Fibroblast of lung (primary cell): ENCODE measurements around the gene CDYL2. TPM values are rescaled to one million over a fixed set of nuclear protein-coding genes. Genes with fewer than 3 reads are reported as not detected.
A peak's percentile ranks its signal among the peaks of the same experiment; 100 is the strongest.

Experiments
- DNase-seq, 2 donors: peaks; one replicate each; pipeline versions ENCODE4 v3.0.0 to v3.0.0-alpha.2; 2010; ENCODE audit warnings: low read depth in 2 of 2
- H2AFZ ChIP-seq: 2 replicates; pipeline ENCODE4 v1.5.1; 2012; ENCODE audit warnings: low read length, control low read depth, inconsistent platforms
- H3K27ac ChIP-seq: 2 replicates; pipeline ENCODE4 v1.5.1; 2011; ENCODE audit warnings: low read length, control low read depth; ENCODE audit not compliant: insufficient read depth
- H3K27me3 ChIP-seq: 2 replicates; pipeline ENCODE4 v1.5.1; 2011; ENCODE audit warnings: mild to moderate bottlenecking, low read length; ENCODE audit not compliant: control insufficient read depth, insufficient read depth
- H3K36me3 ChIP-seq: 2 replicates; pipeline ENCODE4 v1.5.1; 2011; ENCODE audit warnings: low read length; ENCODE audit not compliant: control insufficient read depth, insufficient read depth
- H3K4me1 ChIP-seq: 2 replicates; pipeline ENCODE4 v1.5.1; 2011; ENCODE audit warnings: low read length; ENCODE audit not compliant: control insufficient read depth, insufficient read depth; ENCODE audit errors: extremely low read depth
- H3K4me2 ChIP-seq: 2 replicates; pipeline ENCODE4 v1.5.1; 2011; ENCODE audit warnings: low read length, control low read depth; ENCODE audit not compliant: insufficient read depth; ENCODE audit errors: extremely low read depth
- H3K4me3 ChIP-seq, 4 experiments: fragments of 200-600 bp in 1 of 4; sonication (generic) in 1 of 4; replicated peaks in 1 of 4; 2 replicates each; pipeline ENCODE4 v1.5.1; 2011 to 2016; ENCODE audit warnings: low read length in 4 of 4, low read depth in 3 of 4, mild to moderate bottlenecking in 3 of 4, control low read depth in 2 of 4, inconsistent platforms in 1 of 4, mixed read lengths in 1 of 4; ENCODE audit not compliant: insufficient read depth in 1 of 4; ENCODE audit errors: control extremely low read depth in 1 of 4
- H3K79me2 ChIP-seq: 2 replicates; pipeline ENCODE4 v1.5.1; 2012; ENCODE audit warnings: mild to moderate bottlenecking, low read length, inconsistent platforms; ENCODE audit not compliant: control insufficient read depth, insufficient read depth
- H3K9ac ChIP-seq: 2 replicates; pipeline ENCODE4 v1.5.1; 2011; ENCODE audit warnings: mild to moderate bottlenecking, low read length, control low read depth; ENCODE audit not compliant: insufficient read depth
- H3K9me3 ChIP-seq: 2 replicates; pipeline ENCODE4 v1.5.1; 2012; ENCODE audit warnings: low read depth, low read length; ENCODE audit not compliant: control insufficient read depth, insufficient read depth
- H4K20me1 ChIP-seq: 2 replicates; pipeline ENCODE4 v1.5.1; 2011; ENCODE audit warnings: low read length; ENCODE audit not compliant: control insufficient read depth, insufficient read depth; ENCODE audit errors: extremely low read depth
- EZH2 ChIP-seq: IDR thresholded peaks from 2 replicates; pipeline ENCODE4 v1.5.1; 2012; ENCODE audit warnings: low read length, control low read depth, mild to moderate bottlenecking; ENCODE audit errors: missing control alignments
- polyA plus RNA-seq, 2 donors: library from polyadenylated mRNA; depleted of rRNA in 1 of 2; stranded (reverse) in 1 of 2; unstranded in 1 of 2; fragments of >200 nt; gene quantifications; 2 replicates each; pipeline ENCODE4 v1.2.1, GENCODE V29; 2011 to 2012; ENCODE audit warnings: missing spikeins in 1 of 2
- total RNA-seq: library from RNA; depleted of rRNA; stranded (reverse); fragments of >200 nt; gene quantifications from 2 replicates; pipeline ENCODE4 v1.2.1, GENCODE V29; 2014
- TF ChIP-seq, protein P1 (sequence below), 2 donors: IDR thresholded peaks in 1 of 2; conservative IDR thresholded peaks in 1 of 2; 1 replicate in 1 of 2; 2 replicates in 1 of 2; pipeline ENCODE4 v1.5.1; 2011 to 2012; ENCODE audit warnings: low read length in 2 of 2, control low read depth in 1 of 2, inconsistent platforms in 1 of 2, low read depth in 1 of 2, mild to moderate bottlenecking in 1 of 2

CDYL2 gene
- total and polyA plus RNA-seq, 2 donors (not counting 1 experiment from before 2014, with no cell fraction given) = 1.1 to 3.5 TPM

DNA sequence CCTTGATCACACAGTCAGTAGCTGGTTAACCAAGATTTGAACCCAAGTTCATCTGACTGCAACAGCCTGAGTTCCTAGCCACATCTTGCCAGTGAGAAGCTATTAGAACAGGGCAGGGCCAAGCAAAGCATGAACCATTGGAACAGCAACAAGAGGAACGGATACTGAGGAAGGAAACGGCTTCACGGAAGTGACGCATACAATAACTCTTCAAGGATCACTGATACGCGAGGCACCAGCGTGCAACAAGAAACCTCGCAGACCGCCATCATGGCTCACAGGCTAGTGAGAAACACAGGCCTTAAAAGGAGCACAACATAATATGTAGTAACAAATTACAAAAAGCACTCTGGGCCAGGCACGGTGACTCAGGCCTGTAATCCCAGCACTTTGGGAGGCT, 114.9 kb downstream of the CDYL2 start:
- Histone ChIP-seq H3K4me3 (no peak overlapping the region), H2AFZ (no peak overlapping the region), H3K27me3 (no peaks in the 10 kb centered on the region), H3K4me2 (no peak overlapping the region), H3K79me2 (no peaks in the 10 kb centered on the region), H3K27ac (no peak overlapping the region), H3K36me3 (no peaks in the 10 kb centered on the region), H4K20me1 (no peaks in the 10 kb centered on the region), H3K9ac (no peak overlapping the region), H3K4me1 (no peaks in the 10 kb centered on the region), H3K9me3 (no peaks in the 10 kb centered on the region)
- no peak for DNase-seq
- no peak for TF ChIP-seq EZH2
- TF ChIP-seq, protein P1, sequence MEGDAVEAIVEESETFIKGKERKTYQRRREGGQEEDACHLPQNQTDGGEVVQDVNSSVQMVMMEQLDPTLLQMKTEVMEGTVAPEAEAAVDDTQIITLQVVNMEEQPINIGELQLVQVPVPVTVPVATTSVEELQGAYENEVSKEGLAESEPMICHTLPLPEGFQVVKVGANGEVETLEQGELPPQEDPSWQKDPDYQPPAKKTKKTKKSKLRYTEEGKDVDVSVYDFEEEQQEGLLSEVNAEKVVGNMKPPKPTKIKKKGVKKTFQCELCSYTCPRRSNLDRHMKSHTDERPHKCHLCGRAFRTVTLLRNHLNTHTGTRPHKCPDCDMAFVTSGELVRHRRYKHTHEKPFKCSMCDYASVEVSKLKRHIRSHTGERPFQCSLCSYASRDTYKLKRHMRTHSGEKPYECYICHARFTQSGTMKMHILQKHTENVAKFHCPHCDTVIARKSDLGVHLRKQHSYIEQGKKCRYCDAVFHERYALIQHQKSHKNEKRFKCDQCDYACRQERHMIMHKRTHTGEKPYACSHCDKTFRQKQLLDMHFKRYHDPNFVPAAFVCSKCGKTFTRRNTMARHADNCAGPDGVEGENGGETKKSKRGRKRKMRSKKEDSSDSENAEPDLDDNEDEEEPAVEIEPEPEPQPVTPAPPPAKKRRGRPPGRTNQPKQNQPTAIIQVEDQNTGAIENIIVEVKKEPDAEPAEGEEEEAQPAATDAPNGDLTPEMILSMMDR (conservative IDR thresholded peaks at IDR 0.05 in 1 of 2, IDR thresholded peaks at IDR 0.05 in 1 of 2; ENCODE audit: low read depth in 1 of 2, low read length in 2 of 2) = no peak

- TF ChIP-seq, protein P1 (conservative IDR thresholded peaks at IDR 0.05 in 1 of 2, IDR thresholded peaks at IDR 0.05 in 1 of 2; ENCODE audit: low read depth in 1 of 2, low read length in 2 of 2) = no peak
- no peak for TF ChIP-seq EZH2
- H3K79me2 ChIP-seq = no peaks in the 10 kb centered on the region
Observed at GRCh38 chr16:80687606-80688005, 116.8 kb downstream of the CDYL2 start.

DNA sequence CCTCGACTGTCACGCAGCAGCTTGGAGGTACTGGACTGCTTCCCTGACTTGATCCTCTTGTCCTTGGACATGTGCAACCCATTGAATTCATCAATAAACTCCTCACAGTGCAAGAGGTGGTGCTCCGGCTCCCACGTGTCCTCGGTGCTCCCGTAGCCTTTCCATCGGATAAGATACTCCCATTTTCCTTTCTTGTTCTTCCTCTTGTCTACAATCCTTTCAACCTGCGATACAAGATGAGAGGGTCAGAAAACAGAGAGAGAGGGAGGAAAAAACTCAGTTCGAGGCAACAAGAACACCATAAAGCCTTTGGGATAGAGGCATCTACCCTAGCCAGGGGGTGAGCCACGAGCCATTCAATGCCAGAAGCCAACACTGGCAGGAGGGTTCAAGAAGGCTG, 119.5 kb downstream of the CDYL2 start:
- no peaks in the 10 kb centered on the region for H3K9me3 ChIP-seq
- DNase-seq = no peak

More at GRCh38 chr16:80687606-80688005, 116.8 kb downstream of the CDYL2 start:
- DNase-seq = peak in 1 of 2 donors; percentile 66
- Histone ChIP-seq H3K9ac (no peak overlapping the region), H3K4me2 (no peak overlapping the region), H3K4me3 (no peak overlapping the region), H3K27me3 (no peaks in the 10 kb centered on the region), H3K9me3 (no peaks in the 10 kb centered on the region), H3K4me1 (peaks cover 3% of the 10 kb centered on the region), H3K36me3 (no peaks in the 10 kb centered on the region), H3K27ac (no peak overlapping the region), H4K20me1 (no peaks in the 10 kb centered on the region), H2AFZ (no peak overlapping the region)

More for the DNA sequence above, 119.5 kb downstream of the CDYL2 start:
- no peak overlapping the region for H2AFZ ChIP-seq
- peaks cover 6% of the 10 kb centered on the region for H3K4me1 ChIP-seq
- TF ChIP-seq, protein P1 (conservative IDR thresholded peaks at IDR 0.05 in 1 of 2, IDR thresholded peaks at IDR 0.05 in 1 of 2; ENCODE audit: low read depth in 1 of 2, low read length in 2 of 2) = no peak
- TF ChIP-seq EZH2 = no peak
- no peak overlapping the region for H3K4me3 ChIP-seq
- no peak overlapping the region for H3K9ac ChIP-seq
- H4K20me1 ChIP-seq = no peaks in the 10 kb centered on the region
- no peaks in the 10 kb centered on the region for H3K27me3 ChIP-seq
- no peak overlapping the region for H3K4me2 ChIP-seq
- no peaks in the 10 kb centered on the region for H3K79me2 ChIP-seq
- H3K27ac ChIP-seq = no peak overlapping the region
- H3K36me3 ChIP-seq = no peaks in the 10 kb centered on the region
